PC-9 (cell line): ENCODE results near the gene B4GALT3. TPM values are rescaled to one million over a fixed set of nuclear protein-coding genes. Genes with fewer than 3 reads are reported as not detected.

ENCODE experiments used
- BruUV-seq: library from RNA; stranded (reverse); fragments of 400-500 nt; replicated peaks from 2 replicates; lab custom pipeline; 2021; lab: Mats Ljungman, UMichigan
- CTCF ChIA-PET: fragments of 300-600 bp; sonication (Branson Sonifier 250); formaldehyde crosslinking; loops from one replicate; lab custom pipeline; 2022; ENCODE audit warnings: antibody characterized with exemption; lab: Charles Lee
- POLR2A ChIA-PET: fragments of 300-600 bp; sonication (Branson Sonifier 250); formaldehyde crosslinking; loops from one replicate; lab custom pipeline; 2022; ENCODE audit warnings: antibody characterized with exemption; ENCODE audit not compliant: unreplicated experiment; lab: Charles Lee
- DNase-seq, 2 experiments: peaks; one replicate each; pipeline versions ENCODE4 v3.0.0 to v3.0.0-alpha.2; 2015 to 2022; ENCODE audit warnings: mixed read lengths in 1 of 2
- H2AFZ ChIP-seq: fragments of 200-600 bp; sonication (generic); 2 replicates; pipeline ENCODE4 v1.8.1; 2017; ENCODE audit warnings: antibody characterized with exemption
- H3F3A ChIP-seq: fragments of 200-600 bp; sonication (generic); 2 replicates; pipeline ENCODE4 v1.8.1; 2017; ENCODE audit warnings: antibody characterized with exemption, mild to moderate bottlenecking, low read depth; ENCODE audit not compliant: insufficient read depth
- H3K27ac ChIP-seq: fragments of 200-600 bp; sonication (generic); 2 replicates; pipeline ENCODE4 v1.6.1; 2016; ENCODE audit warnings: mixed run types
- H3K27me3 ChIP-seq: fragments of 200-600 bp; sonication (generic); 2 replicates; pipeline ENCODE4 v1.6.1; 2016; ENCODE audit warnings: low read depth, mixed run types; ENCODE audit not compliant: insufficient read depth
- H3K36me3 ChIP-seq: fragments of 200-600 bp; sonication (generic); 2 replicates; pipeline ENCODE4 v1.6.1; 2016; ENCODE audit warnings: low read depth, mixed run types
- H3K4me1 ChIP-seq: fragments of 200-600 bp; sonication (generic); replicated peaks from 2 replicates; pipeline ENCODE4 v1.6.1; 2016; ENCODE audit warnings: mixed run types; ENCODE audit not compliant: insufficient read depth
- H3K4me2 ChIP-seq: fragments of 200-600 bp; sonication (generic); 2 replicates; pipeline ENCODE4 v1.6.1; 2017; ENCODE audit warnings: mixed run types
- H3K4me3 ChIP-seq: fragments of 200-600 bp; sonication (generic); 2 replicates; pipeline ENCODE4 v1.6.1; 2016; ENCODE audit warnings: mixed run types
- H3K79me2 ChIP-seq: fragments of 200-600 bp; sonication (generic); 2 replicates; pipeline ENCODE4 v1.6.1; 2017; ENCODE audit warnings: low read depth, mixed run types
- H3K9me2 ChIP-seq: fragments of 200-600 bp; sonication (generic); 2 replicates; pipeline ENCODE4 v1.8.1; 2017; ENCODE audit warnings: mild to moderate bottlenecking; ENCODE audit not compliant: insufficient read depth
- H3K9me3 ChIP-seq: fragments of 200-600 bp; sonication (generic); 2 replicates; pipeline ENCODE4 v1.8.1; 2016; ENCODE audit warnings: low read depth; ENCODE audit not compliant: insufficient read depth
- H4K20me1 ChIP-seq: fragments of 200-600 bp; sonication (generic); 2 replicates; pipeline ENCODE4 v1.8.1; 2017; ENCODE audit not compliant: insufficient read depth
- EZH2 ChIP-seq: fragments of 200-600 bp; sonication (generic); IDR thresholded peaks from 2 replicates; pipeline ENCODE4 v1.8.0; 2017; ENCODE audit warnings: antibody characterized with exemption, low read depth
- intact Hi-C: fragments of 100-400 bp; cut with micrococcal nuclease; formaldehyde crosslinking; loops from one replicate; pipeline ENCODE4 v1.10.0; 2022; ENCODE audit not compliant: unreplicated experiment
- total RNA-seq: library from RNA; stranded (reverse); gene quantifications from 2 replicates; pipeline ENCODE4 v1.2.3, GENCODE V29; 2021
- TF ChIP-seq, protein P1 (sequence below): fragments of 200-600 bp; sonication (generic); conservative IDR thresholded peaks from 2 replicates; pipeline ENCODE4 v1.6.1; 2017; ENCODE audit warnings: mixed run types, antibody characterized with exemption, mild to moderate bottlenecking, moderate library complexity

B4GALT3 gene
- total RNA-seq, 1 experiment from 2014 or later = 35.5 TPM

DNA sequence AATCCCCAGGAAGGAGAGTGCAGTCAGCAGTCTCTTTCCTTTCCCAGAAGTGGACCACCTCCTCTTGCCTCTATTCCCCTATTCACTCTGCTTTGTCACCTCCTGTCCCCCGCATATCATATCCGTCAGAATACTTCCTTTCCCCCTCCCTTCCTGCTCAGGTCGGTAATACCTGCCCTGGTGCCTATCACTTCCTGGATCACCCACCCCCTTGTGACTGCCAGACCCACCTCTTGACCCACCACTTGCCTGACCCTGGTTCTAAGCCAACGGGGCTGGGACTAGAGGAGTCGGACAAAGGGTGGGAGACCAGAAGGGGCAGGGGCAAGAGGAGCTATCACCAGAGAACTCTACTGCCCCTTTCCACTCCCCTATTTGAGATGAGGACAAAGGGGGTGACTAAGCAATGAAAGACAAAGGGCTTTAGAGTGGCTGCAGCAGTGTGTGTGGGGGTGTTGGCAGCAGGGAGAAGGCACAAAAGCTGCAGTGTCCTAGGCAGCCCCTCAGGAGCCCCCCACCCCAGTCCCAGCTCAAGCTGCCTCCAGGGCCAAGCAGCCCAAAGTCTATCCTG, 23.2 kb upstream of the B4GALT3 start:
- no peak for TF ChIP-seq EZH2
- TF ChIP-seq, protein P1, sequence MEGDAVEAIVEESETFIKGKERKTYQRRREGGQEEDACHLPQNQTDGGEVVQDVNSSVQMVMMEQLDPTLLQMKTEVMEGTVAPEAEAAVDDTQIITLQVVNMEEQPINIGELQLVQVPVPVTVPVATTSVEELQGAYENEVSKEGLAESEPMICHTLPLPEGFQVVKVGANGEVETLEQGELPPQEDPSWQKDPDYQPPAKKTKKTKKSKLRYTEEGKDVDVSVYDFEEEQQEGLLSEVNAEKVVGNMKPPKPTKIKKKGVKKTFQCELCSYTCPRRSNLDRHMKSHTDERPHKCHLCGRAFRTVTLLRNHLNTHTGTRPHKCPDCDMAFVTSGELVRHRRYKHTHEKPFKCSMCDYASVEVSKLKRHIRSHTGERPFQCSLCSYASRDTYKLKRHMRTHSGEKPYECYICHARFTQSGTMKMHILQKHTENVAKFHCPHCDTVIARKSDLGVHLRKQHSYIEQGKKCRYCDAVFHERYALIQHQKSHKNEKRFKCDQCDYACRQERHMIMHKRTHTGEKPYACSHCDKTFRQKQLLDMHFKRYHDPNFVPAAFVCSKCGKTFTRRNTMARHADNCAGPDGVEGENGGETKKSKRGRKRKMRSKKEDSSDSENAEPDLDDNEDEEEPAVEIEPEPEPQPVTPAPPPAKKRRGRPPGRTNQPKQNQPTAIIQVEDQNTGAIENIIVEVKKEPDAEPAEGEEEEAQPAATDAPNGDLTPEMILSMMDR = no peak
- CTCF ChIA-PET = interaction anchor here (0.6 kb wide), 1 partner anchor 179 kb away, joined by 6 read pairs; no protein-coding TSS in a partner anchor
- peaks cover 13% of the 10 kb centered on the region; the same call in 1 of the 2 replicates for H3F3A ChIP-seq
- H3K27me3 ChIP-seq = no peaks in the 10 kb centered on the region
- no peaks in the 10 kb centered on the region for H4K20me1 ChIP-seq
- BruUV-seq = no TSS peak
- POLR2A ChIA-PET = interaction anchor here (0.6 kb wide), 1 partner anchor 910 kb away, joined by 5 read pairs; no protein-coding TSS in a partner anchor
- no peak overlapping the region for H3K4me3 ChIP-seq
- H3K9me3 ChIP-seq = no peaks in the 10 kb centered on the region
- intact Hi-C loops = no loop called here
- H3K9me2 ChIP-seq = no peaks in the 10 kb centered on the region
- H2AFZ ChIP-seq = no peak overlapping the region
- peaks cover 19% of the 10 kb centered on the region for H3K4me1 ChIP-seq
- no peak overlapping the region for H3K4me2 ChIP-seq
- H3K27ac ChIP-seq = no peak overlapping the region
- H3K79me2 ChIP-seq = peaks cover 29% of the 10 kb centered on the region
- peaks cover 9% of the 10 kb centered on the region for H3K36me3 ChIP-seq
- DNase-seq = no peak

DNA sequence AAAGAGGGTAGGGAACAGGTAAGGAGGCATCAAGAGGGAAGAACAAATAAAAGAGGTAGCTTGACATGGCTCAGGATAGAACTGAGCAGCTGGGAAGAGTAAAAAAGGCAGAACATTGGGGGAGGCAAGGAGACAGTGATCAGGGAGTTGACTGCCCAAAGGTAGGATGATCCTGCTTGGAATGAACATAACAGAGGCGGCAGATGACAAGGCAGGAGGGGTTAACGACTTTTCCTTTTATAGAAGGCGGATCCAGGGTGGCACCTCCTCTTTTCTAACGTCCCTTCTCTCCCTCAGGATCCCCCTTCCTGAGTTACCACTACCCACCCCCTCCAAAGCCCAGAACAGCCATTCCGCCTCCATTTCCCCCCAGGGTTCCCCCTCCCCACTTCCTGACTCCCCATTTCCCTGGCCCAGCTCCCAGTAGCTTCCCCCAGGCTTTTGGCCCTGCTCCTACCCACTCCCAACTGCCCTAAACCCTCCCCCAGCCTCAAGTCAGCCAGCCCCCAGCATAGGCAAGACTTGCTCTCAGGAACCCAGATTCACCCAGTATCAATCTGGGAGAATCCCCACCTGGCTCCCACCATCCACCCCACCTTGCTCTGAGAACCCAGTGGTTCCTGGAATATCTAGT, 22.3 kb upstream of the B4GALT3 start:
- Histone ChIP-seq H3K36me3 (peaks cover 9% of the 10 kb centered on the region), H3K27ac (no peak overlapping the region), H3K9me2 (no peaks in the 10 kb centered on the region), H3K9me3 (no peaks in the 10 kb centered on the region), H3K4me2 (no peak overlapping the region), H3K79me2 (peaks cover 22% of the 10 kb centered on the region), H3F3A (peaks cover 13% of the 10 kb centered on the region; the same call in 1 of the 2 replicates), H2AFZ (no peak overlapping the region), H4K20me1 (no peaks in the 10 kb centered on the region), H3K4me3 (no peak overlapping the region), H3K4me1 (peaks cover 19% of the 10 kb centered on the region), H3K27me3 (no peaks in the 10 kb centered on the region)
- no TSS peak for BruUV-seq
- TF ChIP-seq, protein P1 = no peak
- no peak for TF ChIP-seq EZH2
- ChIA-PET CTCF (no interaction called here), POLR2A (no interaction called here)
- intact Hi-C loops = no loop called here
- DNase-seq = no peak

DNA sequence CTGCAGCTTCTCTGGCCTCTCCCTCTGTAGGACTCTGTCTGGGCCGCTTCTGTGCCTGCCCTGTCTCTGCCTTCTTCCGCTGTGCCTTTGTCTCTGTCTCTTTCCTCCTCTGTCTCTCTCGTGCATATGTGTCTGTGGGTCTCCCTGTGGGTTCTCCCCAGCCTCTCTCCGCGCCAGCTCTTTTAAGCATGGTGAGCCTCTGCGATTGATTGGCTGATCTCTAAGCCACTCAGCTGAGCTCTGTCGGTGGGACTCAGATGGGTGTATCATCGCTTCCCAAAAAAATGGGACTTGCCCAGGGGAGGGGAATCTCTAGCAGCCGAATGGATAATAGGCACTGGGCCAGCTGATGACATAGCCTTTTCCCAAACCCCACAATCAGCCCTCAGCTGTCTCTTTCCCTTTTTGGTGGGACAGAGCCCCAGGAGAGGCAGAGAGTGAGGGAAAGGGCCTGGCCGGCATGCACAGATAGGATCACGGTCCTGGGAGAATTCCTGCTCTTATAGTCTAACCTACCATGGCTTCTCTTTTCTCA, 21.7 kb upstream of the B4GALT3 start, which contains the start of gene ADAMTS4:
Gene ADAMTS4, minus strand, starts transcription at position 158 of the 535 bp plus-strand sequence. CDS start 427 bp downstream, outside the sequence.
- POLR2A ChIA-PET = no interaction called here
- H3K4me2 ChIP-seq = peak within 1 kb of the TSS; percentile 54
- H3K27ac ChIP-seq = no peak within 1 kb of the TSS
- BruUV-seq = no TSS peak
- no peaks in the 10 kb centered on the region for H3K9me2 ChIP-seq
- no peak within 1 kb of the TSS for H2AFZ ChIP-seq
- no peak within 1 kb of the TSS for H3K4me3 ChIP-seq
- H3K4me1 ChIP-seq = peaks cover 19% of the 10 kb centered on the region
- CTCF ChIA-PET = interaction anchor here (1.1 kb wide), 1 partner anchor 27 kb away, joined by 3 read pairs; the partner anchor contains the start of gene TOMM40L
- intact Hi-C loops = no loop called here
- no peaks in the 10 kb centered on the region for H3K27me3 ChIP-seq
- H3K36me3 ChIP-seq = peaks cover 2% of the 10 kb centered on the region; the same call in 1 of the 2 replicates
- peaks cover 16% of the 10 kb centered on the region for H3K79me2 ChIP-seq
- H3K9me3 ChIP-seq = no peaks in the 10 kb centered on the region
- no peak for DNase-seq
- peaks cover 13% of the 10 kb centered on the region; the same call in 1 of the 2 replicates for H3F3A ChIP-seq
- TF ChIP-seq, protein P1 = no peak
- no peak for TF ChIP-seq EZH2
- H4K20me1 ChIP-seq = no peaks in the 10 kb centered on the region
